ENCODE measurements around the gene SLC12A6.

- TF ChIP-seq, protein P1, sequence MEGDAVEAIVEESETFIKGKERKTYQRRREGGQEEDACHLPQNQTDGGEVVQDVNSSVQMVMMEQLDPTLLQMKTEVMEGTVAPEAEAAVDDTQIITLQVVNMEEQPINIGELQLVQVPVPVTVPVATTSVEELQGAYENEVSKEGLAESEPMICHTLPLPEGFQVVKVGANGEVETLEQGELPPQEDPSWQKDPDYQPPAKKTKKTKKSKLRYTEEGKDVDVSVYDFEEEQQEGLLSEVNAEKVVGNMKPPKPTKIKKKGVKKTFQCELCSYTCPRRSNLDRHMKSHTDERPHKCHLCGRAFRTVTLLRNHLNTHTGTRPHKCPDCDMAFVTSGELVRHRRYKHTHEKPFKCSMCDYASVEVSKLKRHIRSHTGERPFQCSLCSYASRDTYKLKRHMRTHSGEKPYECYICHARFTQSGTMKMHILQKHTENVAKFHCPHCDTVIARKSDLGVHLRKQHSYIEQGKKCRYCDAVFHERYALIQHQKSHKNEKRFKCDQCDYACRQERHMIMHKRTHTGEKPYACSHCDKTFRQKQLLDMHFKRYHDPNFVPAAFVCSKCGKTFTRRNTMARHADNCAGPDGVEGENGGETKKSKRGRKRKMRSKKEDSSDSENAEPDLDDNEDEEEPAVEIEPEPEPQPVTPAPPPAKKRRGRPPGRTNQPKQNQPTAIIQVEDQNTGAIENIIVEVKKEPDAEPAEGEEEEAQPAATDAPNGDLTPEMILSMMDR (IDR thresholded peaks at IDR 0.05), result no peak
- no peak for TF ChIP-seq ZFX (IDR thresholded peaks at IDR 0.05; ENCODE audit: borderline replicate concordance)
Observed at GRCh38 chr15:34259566-34259965, 78.0 kb downstream of the SLC12A6 start.
